Testis (tissue), 2 donors: ENCODE measurements around the gene ANKK1.

Experiments used
- CTCF ChIP-seq, 3 experiments: fragments of 450-650 bp in 2 of 3; fragments of 200-600 bp in 1 of 3; sonication (generic) in 1 of 3; IDR thresholded peaks; one replicate each; pipeline ENCODE4 v1.5.1; 2016 to 2019; ENCODE audit warnings: antibody characterized with exemption in 3 of 3, mild to moderate bottlenecking in 2 of 3, moderate library complexity in 1 of 3
- POLR2A ChIP-seq: fragments of 450-650 bp; IDR thresholded peaks from one replicate; pipeline ENCODE4 v1.6.1; 2017; ENCODE audit warnings: antibody characterized with exemption, mild to moderate bottlenecking, moderate library complexity

- no peak for TF ChIP-seq POLR2A
- TF ChIP-seq CTCF (IDR thresholded peaks at IDR 0.05), result no peak
Measured at GRCh38 chr11:113440816-113441215, 53.2 kb downstream of the ANKK1 start.
